C4-2B (cell line): ENCODE results near the gene RAC3.

Source experiments
- H3K27ac ChIP-seq: fragments of 450-650 bp; 2 replicates; pipeline ENCODE4 v1.5.1; 2017
- ZFX ChIP-seq: fragments of 450-650 bp; IDR thresholded peaks from 2 replicates; pipeline ENCODE4 v1.6.1; 2017
- TF ChIP-seq, protein P1 (sequence below): fragments of 450-650 bp; conservative IDR thresholded peaks from 2 replicates; pipeline ENCODE4 v1.5.1; 2017; ENCODE audit warnings: mild to moderate bottlenecking

Gene RAC3

DNA sequence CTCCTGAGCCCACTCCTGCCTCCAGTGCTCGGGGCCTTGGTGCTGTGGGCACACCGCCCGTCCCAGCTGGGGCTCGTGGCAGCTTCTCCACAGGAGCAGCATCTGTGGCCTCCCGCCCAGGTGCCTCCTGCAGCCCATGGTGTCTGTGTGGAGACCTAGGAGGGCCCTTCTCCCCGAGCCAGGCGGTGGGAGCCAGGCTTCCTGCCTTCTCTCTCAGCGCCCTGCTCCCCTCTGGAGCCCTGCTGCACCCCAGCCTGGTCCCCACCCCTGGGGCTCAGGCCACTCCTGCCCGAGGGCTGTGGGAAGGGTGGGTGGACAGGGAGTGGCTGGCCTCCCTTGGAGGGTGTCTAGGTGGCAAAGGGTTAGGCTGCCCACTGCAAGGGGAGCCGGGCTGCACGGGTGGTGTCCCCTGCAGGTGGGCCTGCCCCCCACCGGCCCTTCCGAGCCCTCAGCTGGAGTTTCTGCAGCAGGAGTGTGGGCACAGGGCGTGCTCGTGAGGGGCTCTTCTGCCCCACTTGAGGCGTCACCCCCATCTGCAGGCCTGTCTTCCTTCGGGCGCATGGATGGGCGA is 19.8 kb upstream of the RAC3 start:
- no peak for TF ChIP-seq ZFX
- TF ChIP-seq, protein P1, sequence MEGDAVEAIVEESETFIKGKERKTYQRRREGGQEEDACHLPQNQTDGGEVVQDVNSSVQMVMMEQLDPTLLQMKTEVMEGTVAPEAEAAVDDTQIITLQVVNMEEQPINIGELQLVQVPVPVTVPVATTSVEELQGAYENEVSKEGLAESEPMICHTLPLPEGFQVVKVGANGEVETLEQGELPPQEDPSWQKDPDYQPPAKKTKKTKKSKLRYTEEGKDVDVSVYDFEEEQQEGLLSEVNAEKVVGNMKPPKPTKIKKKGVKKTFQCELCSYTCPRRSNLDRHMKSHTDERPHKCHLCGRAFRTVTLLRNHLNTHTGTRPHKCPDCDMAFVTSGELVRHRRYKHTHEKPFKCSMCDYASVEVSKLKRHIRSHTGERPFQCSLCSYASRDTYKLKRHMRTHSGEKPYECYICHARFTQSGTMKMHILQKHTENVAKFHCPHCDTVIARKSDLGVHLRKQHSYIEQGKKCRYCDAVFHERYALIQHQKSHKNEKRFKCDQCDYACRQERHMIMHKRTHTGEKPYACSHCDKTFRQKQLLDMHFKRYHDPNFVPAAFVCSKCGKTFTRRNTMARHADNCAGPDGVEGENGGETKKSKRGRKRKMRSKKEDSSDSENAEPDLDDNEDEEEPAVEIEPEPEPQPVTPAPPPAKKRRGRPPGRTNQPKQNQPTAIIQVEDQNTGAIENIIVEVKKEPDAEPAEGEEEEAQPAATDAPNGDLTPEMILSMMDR: no peak
- H3K27ac ChIP-seq: no peak overlapping the region

DNA sequence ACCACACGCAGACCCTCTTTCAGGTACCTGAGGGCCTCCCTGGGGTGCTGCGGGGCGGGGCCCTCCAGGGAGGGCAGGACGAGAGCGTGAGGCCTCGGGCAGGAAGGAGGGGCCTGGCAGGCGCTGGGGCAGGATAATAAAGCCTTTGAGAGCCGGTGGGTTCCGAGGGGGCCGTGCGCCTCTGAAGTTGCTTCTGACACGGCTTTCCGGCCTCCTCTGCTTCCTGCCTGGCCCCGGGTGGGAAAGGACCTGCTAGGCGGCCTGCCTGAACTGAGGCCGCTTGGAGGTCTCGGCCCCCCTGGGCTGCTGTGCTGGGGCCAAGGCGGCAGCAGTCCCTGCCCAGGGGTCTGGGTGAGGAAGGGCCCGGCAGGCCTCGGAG is 19.2 kb upstream of the RAC3 start:
- no peak overlapping the region for H3K27ac ChIP-seq

DNA sequence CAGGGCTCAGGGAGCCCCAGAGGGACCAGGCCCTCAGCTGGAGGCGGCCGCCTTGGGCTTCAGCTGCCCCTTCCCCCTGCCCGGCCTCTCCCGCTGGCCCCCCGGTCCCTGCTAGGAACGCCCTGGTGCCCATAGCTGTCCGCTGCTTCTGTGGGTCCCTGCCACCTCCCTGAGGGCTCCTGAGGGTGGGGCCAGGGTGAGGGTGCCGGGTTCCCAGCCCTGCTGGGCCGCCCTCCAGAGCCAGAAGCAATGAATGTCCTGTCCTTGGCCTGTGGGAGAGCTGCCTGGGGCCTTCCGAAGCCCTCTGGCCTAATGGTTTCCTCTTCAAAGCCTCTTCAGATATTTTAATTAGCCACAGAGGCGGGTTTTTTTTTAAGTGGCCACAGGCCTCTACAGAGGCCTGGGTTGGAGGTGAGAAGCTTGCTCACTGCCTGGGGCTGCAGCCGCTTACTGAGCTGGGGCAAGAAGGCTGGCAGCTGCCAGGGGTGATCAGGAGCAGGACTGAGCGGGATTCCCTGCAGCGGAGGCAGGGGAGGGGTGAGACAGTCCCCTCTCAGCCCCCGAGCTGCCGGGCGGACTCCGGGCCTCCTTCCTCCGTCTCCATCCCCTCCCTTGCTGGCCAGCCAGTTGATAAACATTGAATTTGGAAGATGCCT is 18.7 kb upstream of the RAC3 start:
- TF ChIP-seq ZFX: no peak
- TF ChIP-seq, protein P1: no peak
- H3K27ac ChIP-seq: no peak overlapping the region

More for the DNA sequence above, 19.2 kb upstream of the RAC3 start:
- TF ChIP-seq, protein P1: no peak
- TF ChIP-seq ZFX: no peak

DNA sequence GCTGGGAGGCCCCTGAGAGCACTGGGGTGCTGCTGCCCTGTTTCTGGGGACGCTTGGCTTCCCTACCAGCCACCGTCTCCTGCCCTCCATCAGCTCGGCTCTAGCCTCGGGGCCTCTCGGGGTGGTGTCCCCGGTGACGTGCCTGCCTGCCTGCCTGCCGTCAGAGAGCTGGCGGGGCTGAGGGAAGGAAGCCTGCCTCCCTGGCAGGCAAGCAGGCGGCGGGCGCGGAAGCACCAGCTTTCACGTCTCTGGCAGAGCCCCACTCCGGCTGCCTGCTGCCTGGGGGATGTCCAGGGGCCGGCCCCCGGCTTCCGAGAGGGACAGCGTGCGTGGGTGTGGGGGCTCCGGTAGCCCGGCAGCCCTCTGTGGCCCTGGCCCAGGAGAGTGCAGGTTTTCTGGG is 18.1 kb upstream of the RAC3 start:
- no peak overlapping the region for H3K27ac ChIP-seq
- TF ChIP-seq ZFX: no peak
- TF ChIP-seq, protein P1: no peak

DNA sequence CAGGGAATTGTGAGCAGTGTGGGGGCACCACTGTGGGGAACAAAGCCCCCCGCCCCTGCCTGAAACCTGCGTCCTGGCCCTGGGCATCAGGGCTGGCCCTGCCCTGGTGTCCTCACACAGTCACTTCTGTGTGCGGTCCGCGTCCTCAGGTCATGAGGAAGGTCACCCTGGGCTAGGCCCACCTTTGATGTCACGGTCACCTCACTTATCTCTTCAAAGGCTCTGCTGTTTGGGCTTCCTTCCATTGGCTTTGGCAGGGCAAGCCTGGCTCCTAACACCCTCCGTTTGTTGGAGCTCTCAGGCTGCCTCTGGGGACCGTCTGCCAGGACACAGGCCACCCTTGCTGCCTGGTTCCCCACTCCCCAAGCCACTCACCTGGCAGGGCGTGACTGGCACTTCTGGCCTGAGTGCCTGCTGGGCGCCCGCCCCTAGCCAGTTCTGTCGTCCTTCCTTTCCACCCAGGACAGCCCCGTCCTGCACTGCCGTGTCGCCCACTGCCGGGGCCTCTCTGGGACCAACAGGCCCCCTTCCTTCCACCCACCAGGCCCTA is 17.6 kb upstream of the RAC3 start:
- H3K27ac ChIP-seq: no peak overlapping the region
- TF ChIP-seq, protein P1: no peak
- TF ChIP-seq ZFX: no peak

DNA sequence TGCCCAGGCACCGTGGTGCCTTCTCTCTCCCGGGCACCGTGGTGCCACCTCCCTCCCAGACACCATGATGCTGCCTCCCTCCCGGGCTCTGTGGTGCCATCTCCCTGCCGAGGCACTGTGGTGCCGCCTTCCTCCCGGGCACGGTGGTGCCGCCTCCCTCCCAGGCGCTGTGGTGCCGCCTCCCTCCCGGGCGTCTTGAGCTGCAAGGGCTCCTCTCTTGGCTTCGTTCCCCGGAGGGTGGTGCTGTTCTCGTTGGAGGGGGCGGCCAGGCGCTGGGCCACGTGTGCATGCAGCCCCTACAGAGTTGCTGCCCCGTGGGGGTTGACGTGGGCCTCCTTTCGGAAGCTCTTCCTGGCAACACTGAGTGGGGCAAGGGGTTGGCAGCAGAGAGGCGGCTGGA is 17.0 kb upstream of the RAC3 start:
- H3K27ac ChIP-seq: no peak overlapping the region

DNA sequence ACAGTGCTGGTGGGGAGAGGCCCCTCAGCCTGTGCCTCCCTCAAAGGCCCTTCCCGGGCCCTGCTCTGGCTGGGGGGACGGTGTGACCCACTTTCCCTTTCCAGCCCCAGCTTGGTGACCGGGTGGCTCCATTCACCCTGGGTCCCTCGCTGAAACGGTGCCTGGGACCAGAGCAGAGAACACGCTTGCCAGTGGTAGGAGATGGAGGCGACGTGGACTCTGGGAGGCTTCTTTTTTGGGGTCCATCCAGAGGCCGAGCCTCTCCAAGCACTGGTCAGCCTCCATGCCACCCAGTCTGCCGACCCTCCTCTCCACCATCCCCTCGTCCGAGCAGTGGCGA is 16.5 kb upstream of the RAC3 start:
- H3K27ac ChIP-seq: no peak overlapping the region
- TF ChIP-seq, protein P1: no peak
- no peak for TF ChIP-seq ZFX

More for the DNA sequence above, 17.0 kb upstream of the RAC3 start:
- no peak for TF ChIP-seq ZFX
- TF ChIP-seq, protein P1: no peak
